Measurements from ENCODE around the gene GRIK5. TPM values are rescaled to one million over a fixed set of nuclear protein-coding genes. Genes with fewer than 3 reads are reported as not detected.
A peak's percentile ranks its signal among the peaks of the same experiment; 100 is the strongest.
"Not testable (repeated sequence)": the region's sequence is repeated elsewhere in the genome, so short reads cannot be mapped to it uniquely, and the experiment has no call there.

Gene GRIK5
- 0.12 TPM in 1 of 2 replicates, not detected in the other for total RNA-seq (2014; rRNA removed; shearing (Covaris generic))

- DNase-seq (ENCODE audit: low spot score), result no peak
Measured at GRCh38 chr19:42069619-42070351, at the start of gene GRIK5. Gene GRIK5, minus strand, starts transcription at chr19:42070206. Its CDS starts 4,436 bp downstream, at chr19:42065770.

GRCh38 chr19:42117076-42117475 lies 47.1 kb upstream of the GRIK5 start:
- no peak for DNase-seq (ENCODE audit: low spot score)

GRCh38 chr19:42116308-42117075 lies 46.5 kb upstream of the GRIK5 start:
- DNase-seq (ENCODE audit: low spot score), result no peak

GRCh38 chr19:42115705-42116104 lies 45.7 kb upstream of the GRIK5 start:
- no peak for DNase-seq (ENCODE audit: low spot score)

GRCh38 chr19:42115219-42115618 lies 45.2 kb upstream of the GRIK5 start:
- no peak for DNase-seq (ENCODE audit: low spot score)

GRCh38 chr19:42114412-42114811 lies 44.4 kb upstream of the GRIK5 start:
- DNase-seq (ENCODE audit: low spot score), result no peak

GRCh38 chr19:42113641-42114348 lies 43.8 kb upstream of the GRIK5 start:
- peak; percentile 88 for DNase-seq (ENCODE audit: low spot score)

GRCh38 chr19:42111811-42112210 lies 41.8 kb upstream of the GRIK5 start:
- DNase-seq (ENCODE audit: low spot score), result peak; percentile 23

- no peak for DNase-seq (ENCODE audit: low spot score)
Measured at GRCh38 chr19:42111384-42111783, 41.4 kb upstream of the GRIK5 start.

GRCh38 chr19:42110658-42111057 lies 40.7 kb upstream of the GRIK5 start:
- DNase-seq (ENCODE audit: low spot score), result no peak

GRCh38 chr19:42109896-42110295 lies 39.9 kb upstream of the GRIK5 start:
- no peak for DNase-seq (ENCODE audit: low spot score)

- DNase-seq (ENCODE audit: low spot score), result peak; percentile 87
Measured at GRCh38 chr19:42108527-42109389, 38.8 kb upstream of the GRIK5 start.

GRCh38 chr19:42105368-42105767 lies 35.4 kb upstream of the GRIK5 start:
- DNase-seq (ENCODE audit: low spot score), result no peak

- DNase-seq (ENCODE audit: low spot score), result no peak
Measured at GRCh38 chr19:42102877-42103276, 32.9 kb upstream of the GRIK5 start.

- not testable (repeated sequence) for DNase-seq (ENCODE audit: low spot score)
Measured at GRCh38 chr19:42100241-42100640, 30.2 kb upstream of the GRIK5 start.

- no peak for DNase-seq (ENCODE audit: low spot score)
Measured at GRCh38 chr19:42099336-42099925, 29.4 kb upstream of the GRIK5 start.

GRCh38 chr19:42098781-42099180 lies 28.8 kb upstream of the GRIK5 start:
- DNase-seq (ENCODE audit: low spot score), result no peak

- DNase-seq (ENCODE audit: low spot score), result no peak
Measured at GRCh38 chr19:42097461-42097860, 27.5 kb upstream of the GRIK5 start.

- no peak for DNase-seq (ENCODE audit: low spot score)
Measured at GRCh38 chr19:42096255-42096837, 26.3 kb upstream of the GRIK5 start.

- no peak for DNase-seq (ENCODE audit: low spot score)
Measured at GRCh38 chr19:42095814-42096230, 25.8 kb upstream of the GRIK5 start.
